AG04450 (cell line): ENCODE results near the gene HTR1E. TPM values are rescaled to one million over a fixed set of nuclear protein-coding genes. Genes with fewer than 3 reads are reported as not detected.
"Not testable (repeated sequence)": the region's sequence is repeated elsewhere in the genome, so short reads cannot be mapped to it uniquely, and the experiment has no call there.

ENCODE experiments used
- CTCF ChIA-PET: fragments of 300-600, 350-600 bp; formaldehyde crosslinking; extraction: SDS; loops from one replicate; lab custom pipeline; 2022; ENCODE audit warnings: antibody characterized with exemption, inconsistent platforms; lab: Charles Lee
- POLR2A ChIA-PET: fragments of 350-600 bp; formaldehyde crosslinking; extraction: SDS; loops from one replicate; lab custom pipeline; 2021; ENCODE audit warnings: antibody characterized with exemption, inconsistent platforms; lab: Yijun Ruan, JAX
- DNase-seq: peaks from one replicate; pipeline ENCODE4 v3.0.0-alpha.2; 2011; ENCODE audit warnings: low read depth, low spot score
- H3K27ac ChIP-seq: one replicate; pipeline ENCODE4 v1.5.1; 2012; ENCODE audit warnings: low read depth, low read length, control low read depth
- H3K27me3 ChIP-seq: one replicate; pipeline ENCODE4 v1.6.0; 2012; ENCODE audit warnings: low read length; ENCODE audit not compliant: control insufficient read depth, insufficient read depth
- H3K4me3 ChIP-seq: 2 replicates; pipeline ENCODE4 v1.5.1; 2011; ENCODE audit warnings: mild to moderate bottlenecking, low read depth, low read length, control low read depth
- H3K9me3 ChIP-seq: 2 replicates; pipeline ENCODE4 v1.5.1; 2012; ENCODE audit warnings: low read length; ENCODE audit not compliant: control insufficient read depth, insufficient read depth
- CTCF ChIP-seq: IDR thresholded peaks from 2 replicates; pipeline ENCODE4 v1.5.1; 2011; ENCODE audit warnings: low read depth, low read length, control low read depth, inconsistent platforms
- polyA plus RNA-seq: library from polyadenylated mRNA; depleted of rRNA; stranded (reverse); fragments of >200 nt; gene quantifications from 2 replicates; pipeline ENCODE4 v1.2.3, GENCODE V29; 2011

The HTR1E gene
- polyA plus RNA-seq, 1 experiment: not detected

- ChIA-PET CTCF (no interaction called here), POLR2A (no interaction called here)
- no peak for DNase-seq
- no peak overlapping the region for H3K4me3 ChIP-seq
- H3K27me3 ChIP-seq: no peaks in the 10 kb centered on the region
- no peak for TF ChIP-seq CTCF
- no peak overlapping the region for H3K27ac ChIP-seq
- no peaks in the 10 kb centered on the region for H3K9me3 ChIP-seq
These were observed 40.9 kb downstream of the HTR1E start for GRCh38 chr6:86978251-86978650.

GRCh38 chr6:87001494-87001893 lies 64.2 kb downstream of the HTR1E start:
- H3K27ac ChIP-seq: no peak overlapping the region
- TF ChIP-seq CTCF: no peak
- ChIA-PET POLR2A (no interaction called here), CTCF (no interaction called here)
- DNase-seq: no peak
- H3K27me3 ChIP-seq: no peaks in the 10 kb centered on the region
- H3K4me3 ChIP-seq: no peak overlapping the region
- no peaks in the 10 kb centered on the region for H3K9me3 ChIP-seq

- H3K27ac ChIP-seq, H3K4me3 ChIP-seq, CTCF ChIA-PET, H3K9me3 ChIP-seq, POLR2A ChIA-PET, DNase-seq, H3K27me3 ChIP-seq: not testable (repeated sequence)
These were observed 65.1 kb downstream of the HTR1E start for GRCh38 chr6:87002391-87002790.

GRCh38 chr6:87006541-87006940 lies 69.2 kb downstream of the HTR1E start:
- POLR2A ChIA-PET, H3K4me3 ChIP-seq, DNase-seq, CTCF ChIA-PET, H3K27me3 ChIP-seq, H3K9me3 ChIP-seq, H3K27ac ChIP-seq: not testable (repeated sequence)

GRCh38 chr6:87009581-87009980 lies 72.3 kb downstream of the HTR1E start:
- CTCF ChIA-PET, H3K4me3 ChIP-seq, POLR2A ChIA-PET: not testable (repeated sequence)

GRCh38 chr6:87012035-87012434 lies 74.7 kb downstream of the HTR1E start:
- no peak overlapping the region for H3K27ac ChIP-seq
- ChIA-PET CTCF (no interaction called here), POLR2A (no interaction called here)
- no peaks in the 10 kb centered on the region for H3K9me3 ChIP-seq
- no peak for TF ChIP-seq CTCF
- DNase-seq: no peak
- H3K27me3 ChIP-seq: no peaks in the 10 kb centered on the region
- H3K4me3 ChIP-seq: no peak overlapping the region

More at GRCh38 chr6:87009581-87009980, 72.3 kb downstream of the HTR1E start:
- DNase-seq, H3K27me3 ChIP-seq, H3K9me3 ChIP-seq, H3K27ac ChIP-seq: not testable (repeated sequence)

- ChIA-PET POLR2A (no interaction called here), CTCF (no interaction called here)
- Histone ChIP-seq H3K9me3 (no peaks in the 10 kb centered on the region), H3K27ac (no peak overlapping the region), H3K4me3 (no peak overlapping the region), H3K27me3 (no peaks in the 10 kb centered on the region)
- no peak for DNase-seq
- TF ChIP-seq CTCF: no peak
These were observed 75.4 kb downstream of the HTR1E start for GRCh38 chr6:87012743-87013142.
